ENCODE data around the gene PRTFDC1.

Gene PRTFDC1

DNA sequence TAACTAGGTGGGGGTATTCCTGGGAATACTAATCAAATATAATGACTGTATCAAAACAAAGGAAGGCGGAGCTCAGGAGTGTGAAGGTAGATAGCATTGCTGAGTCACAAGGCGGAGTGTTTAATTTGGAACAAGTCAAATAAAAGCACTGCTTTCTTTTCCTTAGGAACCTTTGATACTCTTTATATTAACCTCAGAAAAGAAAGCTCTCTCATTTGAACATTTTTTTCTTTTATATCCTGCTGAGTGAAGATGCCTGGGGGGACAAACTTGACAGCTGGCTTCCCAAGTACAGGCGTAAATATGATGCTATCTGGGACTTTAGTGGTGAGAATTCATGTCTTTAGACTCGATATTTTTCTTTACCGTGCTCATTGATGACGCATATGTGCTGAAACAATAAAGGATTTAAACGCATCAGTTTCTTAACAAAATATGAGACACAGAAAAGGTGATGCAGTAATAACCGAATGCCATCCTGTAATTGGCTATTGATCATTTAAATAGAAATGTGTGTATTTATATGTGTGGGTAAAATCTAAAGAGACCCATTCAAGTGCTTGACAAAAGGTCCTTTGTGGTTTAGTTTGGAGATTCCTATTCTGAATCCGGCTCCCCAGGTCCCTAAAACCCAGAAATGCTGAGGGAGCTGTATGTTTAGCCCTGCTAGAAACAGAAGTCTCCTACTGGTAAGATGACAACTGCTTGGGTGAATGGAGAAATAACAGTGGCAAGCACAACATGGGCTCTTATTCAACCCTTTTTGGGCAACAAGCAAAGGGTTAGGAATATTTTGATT, 102.7 kb downstream of the PRTFDC1 start:
- no peak overlapping the region for H3K4me3 ChIP-seq (ENCODE audit: low read depth, low read length)
- DNase-seq (ENCODE audit: low read depth) = no peak
- TF ChIP-seq, protein P1, sequence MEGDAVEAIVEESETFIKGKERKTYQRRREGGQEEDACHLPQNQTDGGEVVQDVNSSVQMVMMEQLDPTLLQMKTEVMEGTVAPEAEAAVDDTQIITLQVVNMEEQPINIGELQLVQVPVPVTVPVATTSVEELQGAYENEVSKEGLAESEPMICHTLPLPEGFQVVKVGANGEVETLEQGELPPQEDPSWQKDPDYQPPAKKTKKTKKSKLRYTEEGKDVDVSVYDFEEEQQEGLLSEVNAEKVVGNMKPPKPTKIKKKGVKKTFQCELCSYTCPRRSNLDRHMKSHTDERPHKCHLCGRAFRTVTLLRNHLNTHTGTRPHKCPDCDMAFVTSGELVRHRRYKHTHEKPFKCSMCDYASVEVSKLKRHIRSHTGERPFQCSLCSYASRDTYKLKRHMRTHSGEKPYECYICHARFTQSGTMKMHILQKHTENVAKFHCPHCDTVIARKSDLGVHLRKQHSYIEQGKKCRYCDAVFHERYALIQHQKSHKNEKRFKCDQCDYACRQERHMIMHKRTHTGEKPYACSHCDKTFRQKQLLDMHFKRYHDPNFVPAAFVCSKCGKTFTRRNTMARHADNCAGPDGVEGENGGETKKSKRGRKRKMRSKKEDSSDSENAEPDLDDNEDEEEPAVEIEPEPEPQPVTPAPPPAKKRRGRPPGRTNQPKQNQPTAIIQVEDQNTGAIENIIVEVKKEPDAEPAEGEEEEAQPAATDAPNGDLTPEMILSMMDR (IDR thresholded peaks at IDR 0.05; ENCODE audit: insufficient read depth, low read depth, low read length, missing control alignments) = no peak

DNA sequence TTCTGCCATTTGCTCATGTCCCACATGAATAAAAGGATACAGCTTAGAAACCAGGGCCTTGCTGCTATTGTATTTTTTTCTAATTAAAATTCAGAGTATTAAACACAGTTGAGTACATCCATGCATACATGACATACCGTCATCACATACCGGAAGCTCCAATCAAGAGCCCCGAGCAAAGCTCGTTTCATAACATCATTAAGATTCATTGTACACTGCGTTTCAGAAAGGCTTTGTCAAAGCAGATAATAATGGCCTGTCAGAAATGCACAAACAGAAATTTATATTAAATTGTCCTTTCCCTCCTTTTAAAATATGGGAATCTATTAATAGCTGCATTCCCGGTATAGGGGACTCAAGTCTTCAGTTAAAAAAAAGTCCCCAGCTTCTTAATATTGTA, 103.4 kb downstream of the PRTFDC1 start:
- no peak for DNase-seq (ENCODE audit: low read depth)
- TF ChIP-seq, protein P1 (IDR thresholded peaks at IDR 0.05; ENCODE audit: insufficient read depth, low read depth, low read length, missing control alignments) = no peak
- H3K4me3 ChIP-seq (ENCODE audit: low read depth, low read length) = no peak overlapping the region

DNA sequence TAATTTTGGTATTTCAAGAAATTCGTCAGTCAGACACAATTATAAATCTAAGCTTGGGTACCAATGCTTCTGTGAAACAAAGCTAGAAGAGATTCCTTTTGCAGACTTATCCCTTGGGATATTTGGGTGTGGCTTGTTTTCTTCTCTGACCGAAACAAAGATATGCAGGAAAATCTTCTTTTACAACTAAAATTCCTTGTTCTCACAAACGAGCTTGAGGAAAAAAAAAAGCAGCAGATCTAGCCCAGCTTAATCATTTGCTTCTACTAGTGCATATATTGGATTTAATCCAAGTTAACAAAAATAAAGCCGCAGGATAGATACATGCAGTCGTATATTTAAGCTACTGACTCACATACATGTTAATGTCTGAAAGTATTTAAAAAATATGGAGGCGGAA, 104.2 kb downstream of the PRTFDC1 start:
- TF ChIP-seq, protein P1 (IDR thresholded peaks at IDR 0.05; ENCODE audit: insufficient read depth, low read depth, low read length, missing control alignments) = no peak
- H3K4me3 ChIP-seq (ENCODE audit: low read depth, low read length) = no peak overlapping the region
- DNase-seq (ENCODE audit: low read depth) = no peak

DNA sequence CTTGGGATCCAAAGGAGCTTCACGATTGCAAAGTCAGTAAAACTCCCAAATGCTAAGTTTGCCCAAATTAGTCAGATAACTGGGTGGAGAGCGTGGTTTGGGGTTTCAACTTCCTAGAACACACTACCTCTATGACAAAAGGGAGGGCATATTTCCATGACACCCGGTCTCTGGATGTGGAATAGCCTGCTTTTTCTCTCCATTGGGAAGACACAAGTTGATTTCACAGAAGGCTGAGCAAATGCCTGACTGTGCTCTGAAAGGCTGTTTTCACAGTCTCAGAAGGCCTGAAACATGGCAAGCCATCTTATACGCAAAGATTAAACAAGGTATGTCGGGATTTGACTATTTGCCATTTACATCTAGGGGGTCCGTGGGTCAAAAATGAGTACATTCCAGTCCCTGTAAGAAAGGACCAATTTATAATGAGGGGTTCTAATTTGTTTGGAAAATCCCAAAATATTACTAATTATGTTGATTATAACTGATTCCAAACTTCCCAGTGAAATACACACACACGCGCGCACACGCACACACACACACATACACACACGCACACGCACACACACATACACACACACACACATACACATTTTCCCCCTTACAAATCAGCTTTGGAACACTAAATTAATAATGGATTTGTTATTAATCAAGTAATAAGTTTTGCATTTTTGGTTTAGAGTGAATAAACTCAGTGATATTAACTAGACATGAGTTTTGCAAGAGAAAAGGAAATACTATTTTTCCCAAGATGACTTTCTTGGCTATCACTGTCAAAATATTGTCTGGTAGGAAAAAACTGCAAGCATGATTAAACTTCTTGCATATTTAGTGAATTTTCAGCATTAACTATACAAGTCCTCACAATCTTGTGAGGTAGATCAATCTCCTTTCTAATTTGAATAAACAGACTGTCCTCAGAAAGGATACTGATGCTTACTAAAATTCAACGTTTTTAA, 105.0 kb downstream of the PRTFDC1 start:
- DNase-seq (ENCODE audit: low read depth) = no peak
- no peak overlapping the region for H3K4me3 ChIP-seq (ENCODE audit: low read depth, low read length)
- TF ChIP-seq, protein P1 (IDR thresholded peaks at IDR 0.05; ENCODE audit: insufficient read depth, low read depth, low read length, missing control alignments) = no peak

DNA sequence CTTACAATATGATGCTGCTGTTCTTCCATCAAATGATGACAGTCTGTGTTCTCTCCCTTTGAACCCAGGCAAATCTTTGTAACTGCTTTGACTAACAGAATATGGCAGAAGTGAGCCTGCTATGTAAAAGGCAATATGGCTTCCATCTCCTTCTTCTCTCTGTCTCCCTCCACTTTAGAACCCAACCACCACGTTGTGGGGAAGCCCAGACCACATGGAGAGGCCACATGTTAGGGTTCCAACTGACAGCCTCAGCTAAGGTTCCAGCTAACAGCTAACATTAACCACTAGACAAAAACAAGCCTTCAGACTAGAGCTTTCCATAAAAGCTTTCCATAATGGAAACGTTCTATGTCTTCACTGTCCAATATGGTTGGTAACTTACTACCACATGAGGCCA, 107.7 kb downstream of the PRTFDC1 start:
- no peak overlapping the region for H3K4me3 ChIP-seq (ENCODE audit: low read depth, low read length)
- TF ChIP-seq, protein P1 (IDR thresholded peaks at IDR 0.05; ENCODE audit: insufficient read depth, low read depth, low read length, missing control alignments) = no peak
- no peak for DNase-seq (ENCODE audit: low read depth)

DNA sequence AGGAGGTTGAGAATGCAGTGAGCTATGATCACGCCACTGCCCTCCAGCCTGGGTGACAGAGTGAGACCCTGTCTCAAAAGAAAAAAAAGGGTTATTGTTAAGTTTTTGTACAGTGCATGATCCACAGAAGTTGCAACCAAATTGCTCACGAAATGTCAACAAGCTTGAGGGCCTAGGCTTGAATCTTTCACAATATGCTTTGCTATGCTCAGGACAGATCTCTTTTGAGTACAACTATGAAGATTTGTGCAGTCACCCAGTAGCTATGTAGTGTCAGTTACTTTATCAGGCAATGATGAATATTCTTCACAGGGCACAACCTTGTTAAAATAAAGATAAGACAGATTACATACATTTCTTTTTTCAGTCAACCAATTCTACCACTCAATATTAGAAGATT, 109.2 kb downstream of the PRTFDC1 start:
- DNase-seq (ENCODE audit: low read depth) = no peak
- TF ChIP-seq, protein P1 (IDR thresholded peaks at IDR 0.05; ENCODE audit: insufficient read depth, low read depth, low read length, missing control alignments) = no peak
- H3K4me3 ChIP-seq (ENCODE audit: low read depth, low read length) = no peak overlapping the region

Data from GM12865 (cell line).